ENCODE data around the gene CAB39L. TPM values are rescaled to one million over a fixed set of nuclear protein-coding genes. Genes with fewer than 3 reads are reported as not detected.

The CAB39L gene
- total and polyA plus RNA-seq, 2 experiments from 2014 or later: 3.3 to 4.4 TPM

DNA sequence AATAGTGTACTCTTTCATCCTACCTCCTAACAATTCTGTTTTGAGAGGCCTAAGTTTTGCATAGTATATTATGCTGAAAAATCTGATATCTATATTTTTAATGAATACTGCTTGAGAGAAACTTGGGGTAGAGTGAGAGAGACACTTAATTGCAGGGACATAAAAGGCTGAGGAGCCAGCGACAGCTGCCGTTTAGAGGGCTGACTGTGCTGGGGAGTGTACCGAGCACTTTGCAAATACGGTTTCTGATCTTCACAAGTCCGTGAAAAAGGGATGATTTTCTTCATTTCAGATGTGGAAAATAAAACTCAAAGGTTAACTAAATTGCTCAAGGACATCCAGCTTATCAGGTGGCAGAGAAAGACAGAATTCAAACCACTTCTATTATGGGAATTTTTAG lies 97.4 kb downstream of the CAB39L start:
- H3K4me1 ChIP-seq (ENCODE audit: insufficient read depth): no peaks in the 10 kb centered on the region; the same call in 1 of the 2 replicates
- no peak overlapping the region for H3K27ac ChIP-seq (ENCODE audit: low read depth)
- TF ChIP-seq POLR2AphosphoS5 (IDR thresholded peaks at IDR 0.05; ENCODE audit: low read depth): no peak
- no peak for TF ChIP-seq NANOG (IDR thresholded peaks at IDR 0.05; ENCODE audit: borderline replicate concordance)
- TF ChIP-seq, protein P1, sequence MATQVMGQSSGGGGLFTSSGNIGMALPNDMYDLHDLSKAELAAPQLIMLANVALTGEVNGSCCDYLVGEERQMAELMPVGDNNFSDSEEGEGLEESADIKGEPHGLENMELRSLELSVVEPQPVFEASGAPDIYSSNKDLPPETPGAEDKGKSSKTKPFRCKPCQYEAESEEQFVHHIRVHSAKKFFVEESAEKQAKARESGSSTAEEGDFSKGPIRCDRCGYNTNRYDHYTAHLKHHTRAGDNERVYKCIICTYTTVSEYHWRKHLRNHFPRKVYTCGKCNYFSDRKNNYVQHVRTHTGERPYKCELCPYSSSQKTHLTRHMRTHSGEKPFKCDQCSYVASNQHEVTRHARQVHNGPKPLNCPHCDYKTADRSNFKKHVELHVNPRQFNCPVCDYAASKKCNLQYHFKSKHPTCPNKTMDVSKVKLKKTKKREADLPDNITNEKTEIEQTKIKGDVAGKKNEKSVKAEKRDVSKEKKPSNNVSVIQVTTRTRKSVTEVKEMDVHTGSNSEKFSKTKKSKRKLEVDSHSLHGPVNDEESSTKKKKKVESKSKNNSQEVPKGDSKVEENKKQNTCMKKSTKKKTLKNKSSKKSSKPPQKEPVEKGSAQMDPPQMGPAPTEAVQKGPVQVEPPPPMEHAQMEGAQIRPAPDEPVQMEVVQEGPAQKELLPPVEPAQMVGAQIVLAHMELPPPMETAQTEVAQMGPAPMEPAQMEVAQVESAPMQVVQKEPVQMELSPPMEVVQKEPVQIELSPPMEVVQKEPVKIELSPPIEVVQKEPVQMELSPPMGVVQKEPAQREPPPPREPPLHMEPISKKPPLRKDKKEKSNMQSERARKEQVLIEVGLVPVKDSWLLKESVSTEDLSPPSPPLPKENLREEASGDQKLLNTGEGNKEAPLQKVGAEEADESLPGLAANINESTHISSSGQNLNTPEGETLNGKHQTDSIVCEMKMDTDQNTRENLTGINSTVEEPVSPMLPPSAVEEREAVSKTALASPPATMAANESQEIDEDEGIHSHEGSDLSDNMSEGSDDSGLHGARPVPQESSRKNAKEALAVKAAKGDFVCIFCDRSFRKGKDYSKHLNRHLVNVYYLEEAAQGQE (IDR thresholded peaks at IDR 0.05; ENCODE audit: unreplicated experiment): no peak
- no peak for TF ChIP-seq JUNB (IDR thresholded peaks at IDR 0.05; ENCODE audit: unreplicated experiment)
- TF ChIP-seq ZNF331 (CRISPR knock-in tag; IDR thresholded peaks at IDR 0.05; ENCODE audit: low read depth): no peak
- TF ChIP-seq EZH2 (IDR thresholded peaks at IDR 0.05; ENCODE audit: low read depth, unreplicated experiment): no peak
- no peak for TF ChIP-seq CREB1 (CRISPR knock-in tag; IDR thresholded peaks at IDR 0.05; ENCODE audit: low read depth)
- TF ChIP-seq, protein P2, sequence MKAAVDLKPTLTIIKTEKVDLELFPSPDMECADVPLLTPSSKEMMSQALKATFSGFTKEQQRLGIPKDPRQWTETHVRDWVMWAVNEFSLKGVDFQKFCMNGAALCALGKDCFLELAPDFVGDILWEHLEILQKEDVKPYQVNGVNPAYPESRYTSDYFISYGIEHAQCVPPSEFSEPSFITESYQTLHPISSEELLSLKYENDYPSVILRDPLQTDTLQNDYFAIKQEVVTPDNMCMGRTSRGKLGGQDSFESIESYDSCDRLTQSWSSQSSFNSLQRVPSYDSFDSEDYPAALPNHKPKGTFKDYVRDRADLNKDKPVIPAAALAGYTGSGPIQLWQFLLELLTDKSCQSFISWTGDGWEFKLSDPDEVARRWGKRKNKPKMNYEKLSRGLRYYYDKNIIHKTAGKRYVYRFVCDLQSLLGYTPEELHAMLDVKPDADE (IDR thresholded peaks at IDR 0.05): no peak
- TF ChIP-seq, protein P3, sequence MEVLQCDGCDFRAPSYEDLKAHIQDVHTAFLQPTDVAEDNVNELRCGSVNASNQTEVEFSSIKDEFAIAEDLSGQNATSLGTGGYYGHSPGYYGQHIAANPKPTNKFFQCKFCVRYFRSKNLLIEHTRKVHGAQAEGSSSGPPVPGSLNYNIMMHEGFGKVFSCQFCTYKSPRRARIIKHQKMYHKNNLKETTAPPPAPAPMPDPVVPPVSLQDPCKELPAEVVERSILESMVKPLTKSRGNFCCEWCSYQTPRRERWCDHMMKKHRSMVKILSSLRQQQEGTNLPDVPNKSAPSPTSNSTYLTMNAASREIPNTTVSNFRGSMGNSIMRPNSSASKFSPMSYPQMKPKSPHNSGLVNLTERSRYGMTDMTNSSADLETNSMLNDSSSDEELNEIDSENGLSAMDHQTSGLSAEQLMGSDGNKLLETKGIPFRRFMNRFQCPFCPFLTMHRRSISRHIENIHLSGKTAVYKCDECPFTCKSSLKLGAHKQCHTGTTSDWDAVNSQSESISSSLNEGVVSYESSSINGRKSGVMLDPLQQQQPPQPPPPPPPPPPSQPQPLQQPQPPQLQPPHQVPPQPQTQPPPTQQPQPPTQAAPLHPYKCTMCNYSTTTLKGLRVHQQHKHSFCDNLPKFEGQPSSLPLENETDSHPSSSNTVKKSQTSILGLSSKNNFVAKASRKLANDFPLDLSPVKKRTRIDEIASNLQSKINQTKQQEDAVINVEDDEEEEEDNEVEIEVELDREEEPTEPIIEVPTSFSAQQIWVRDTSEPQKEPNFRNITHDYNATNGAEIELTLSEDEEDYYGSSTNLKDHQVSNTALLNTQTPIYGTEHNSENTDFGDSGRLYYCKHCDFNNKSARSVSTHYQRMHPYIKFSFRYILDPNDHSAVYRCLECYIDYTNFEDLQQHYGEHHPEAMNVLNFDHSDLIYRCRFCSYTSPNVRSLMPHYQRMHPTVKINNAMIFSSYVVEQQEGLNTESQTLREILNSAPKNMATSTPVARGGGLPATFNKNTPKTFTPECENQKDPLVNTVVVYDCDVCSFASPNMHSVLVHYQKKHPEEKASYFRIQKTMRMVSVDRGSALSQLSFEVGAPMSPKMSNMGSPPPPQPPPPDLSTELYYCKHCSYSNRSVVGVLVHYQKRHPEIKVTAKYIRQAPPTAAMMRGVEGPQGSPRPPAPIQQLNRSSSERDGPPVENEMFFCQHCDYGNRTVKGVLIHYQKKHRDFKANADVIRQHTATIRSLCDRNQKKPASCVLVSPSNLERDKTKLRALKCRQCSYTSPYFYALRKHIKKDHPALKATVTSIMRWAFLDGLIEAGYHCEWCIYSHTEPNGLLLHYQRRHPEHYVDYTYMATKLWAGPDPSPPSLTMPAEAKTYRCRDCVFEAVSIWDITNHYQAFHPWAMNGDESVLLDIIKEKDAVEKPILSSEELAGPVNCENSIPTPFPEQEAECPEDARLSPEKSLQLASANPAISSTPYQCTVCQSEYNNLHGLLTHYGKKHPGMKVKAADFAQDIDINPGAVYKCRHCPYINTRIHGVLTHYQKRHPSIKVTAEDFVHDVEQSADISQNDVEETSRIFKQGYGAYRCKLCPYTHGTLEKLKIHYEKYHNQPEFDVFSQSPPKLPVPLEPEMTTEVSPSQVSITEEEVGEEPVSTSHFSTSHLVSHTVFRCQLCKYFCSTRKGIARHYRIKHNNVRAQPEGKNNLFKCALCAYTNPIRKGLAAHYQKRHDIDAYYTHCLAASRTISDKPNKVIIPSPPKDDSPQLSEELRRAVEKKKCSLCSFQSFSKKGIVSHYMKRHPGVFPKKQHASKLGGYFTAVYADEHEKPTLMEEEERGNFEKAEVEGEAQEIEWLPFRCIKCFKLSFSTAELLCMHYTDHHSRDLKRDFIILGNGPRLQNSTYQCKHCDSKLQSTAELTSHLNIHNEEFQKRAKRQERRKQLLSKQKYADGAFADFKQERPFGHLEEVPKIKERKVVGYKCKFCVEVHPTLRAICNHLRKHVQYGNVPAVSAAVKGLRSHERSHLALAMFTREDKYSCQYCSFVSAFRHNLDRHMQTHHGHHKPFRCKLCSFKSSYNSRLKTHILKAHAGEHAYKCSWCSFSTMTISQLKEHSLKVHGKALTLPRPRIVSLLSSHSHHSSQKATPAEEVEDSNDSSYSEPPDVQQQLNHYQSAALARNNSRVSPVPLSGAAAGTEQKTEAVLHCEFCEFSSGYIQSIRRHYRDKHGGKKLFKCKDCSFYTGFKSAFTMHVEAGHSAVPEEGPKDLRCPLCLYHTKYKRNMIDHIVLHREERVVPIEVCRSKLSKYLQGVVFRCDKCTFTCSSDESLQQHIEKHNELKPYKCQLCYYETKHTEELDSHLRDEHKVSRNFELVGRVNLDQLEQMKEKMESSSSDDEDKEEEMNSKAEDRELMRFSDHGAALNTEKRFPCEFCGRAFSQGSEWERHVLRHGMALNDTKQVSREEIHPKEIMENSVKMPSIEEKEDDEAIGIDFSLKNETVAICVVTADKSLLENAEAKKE (CRISPR knock-in tag; IDR thresholded peaks at IDR 0.05): no peak
- no peak for TF ChIP-seq ZNF114 (CRISPR knock-in tag; IDR thresholded peaks at IDR 0.05)
- TF ChIP-seq EZH2phosphoT487 (IDR thresholded peaks at IDR 0.05; ENCODE audit: unreplicated experiment): no peak
- TF ChIP-seq, protein P4, sequence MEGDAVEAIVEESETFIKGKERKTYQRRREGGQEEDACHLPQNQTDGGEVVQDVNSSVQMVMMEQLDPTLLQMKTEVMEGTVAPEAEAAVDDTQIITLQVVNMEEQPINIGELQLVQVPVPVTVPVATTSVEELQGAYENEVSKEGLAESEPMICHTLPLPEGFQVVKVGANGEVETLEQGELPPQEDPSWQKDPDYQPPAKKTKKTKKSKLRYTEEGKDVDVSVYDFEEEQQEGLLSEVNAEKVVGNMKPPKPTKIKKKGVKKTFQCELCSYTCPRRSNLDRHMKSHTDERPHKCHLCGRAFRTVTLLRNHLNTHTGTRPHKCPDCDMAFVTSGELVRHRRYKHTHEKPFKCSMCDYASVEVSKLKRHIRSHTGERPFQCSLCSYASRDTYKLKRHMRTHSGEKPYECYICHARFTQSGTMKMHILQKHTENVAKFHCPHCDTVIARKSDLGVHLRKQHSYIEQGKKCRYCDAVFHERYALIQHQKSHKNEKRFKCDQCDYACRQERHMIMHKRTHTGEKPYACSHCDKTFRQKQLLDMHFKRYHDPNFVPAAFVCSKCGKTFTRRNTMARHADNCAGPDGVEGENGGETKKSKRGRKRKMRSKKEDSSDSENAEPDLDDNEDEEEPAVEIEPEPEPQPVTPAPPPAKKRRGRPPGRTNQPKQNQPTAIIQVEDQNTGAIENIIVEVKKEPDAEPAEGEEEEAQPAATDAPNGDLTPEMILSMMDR (conservative IDR thresholded peaks at IDR 0.05; ENCODE audit: low read depth in 2 of 2): no peak
- no peak for TF ChIP-seq STAT1 (IDR thresholded peaks at IDR 0.05; ENCODE audit: unreplicated experiment)
- Mint-ChIP-seq H3K4me1 (peaks cover 9% of the 10 kb centered on the region), H3K4me3 (no peak overlapping the region), H3K27ac (no peak overlapping the region), H3K36me3 (ENCODE audit: low read depth) (no peaks in the 10 kb centered on the region), H3K27me3 (ENCODE audit: insufficient read depth, low read depth, poor library complexity) (peaks cover 5% of the 10 kb centered on the region), H3K9me3 (no peaks in the 10 kb centered on the region)
- no peaks in the 10 kb centered on the region for H3F3A ChIP-seq (replicated peaks; ENCODE audit: low read depth)
- H3K36me3 ChIP-seq (ENCODE audit: insufficient read depth): no peaks in the 10 kb centered on the region
- no peaks in the 10 kb centered on the region for H3K79me2 ChIP-seq (replicated peaks; ENCODE audit: insufficient read depth)
- H3K4me3 ChIP-seq: no peak overlapping the region
- no peak overlapping the region for H2AFZ ChIP-seq
- no peaks in the 10 kb centered on the region for H3K9me2 ChIP-seq (ENCODE audit: insufficient read depth)
- DNase-seq (ENCODE audit: low spot score) (no peak), ATAC-seq (no peak)
- no peaks in the 10 kb centered on the region for H3K27me3 ChIP-seq (ENCODE audit: insufficient read depth)
- no peak overlapping the region for H3K4me2 ChIP-seq
- H4K20me1 ChIP-seq (replicated peaks; ENCODE audit: insufficient read depth): no peaks in the 10 kb centered on the region

All from GM23338 (cell line).